ENCODE results near the gene SPIB.

GRCh38 chr19:50479761-50480251 is 61.1 kb downstream of the SPIB start:
- TF ChIP-seq CTCF (IDR thresholded peaks at IDR 0.05) (no peak), POLR2A (IDR thresholded peaks at IDR 0.05; ENCODE audit: low read depth) (no peak), POLR2AphosphoS5 (IDR thresholded peaks at IDR 0.05) (no peak), EP300 (IDR thresholded peaks at IDR 0.05) (no peak)
